H1 (cell line): ENCODE measurements around the gene HS3ST5. TPM values are rescaled to one million over a fixed set of nuclear protein-coding genes. Genes with fewer than 3 reads are reported as not detected.
A peak's percentile ranks its signal among the peaks of the same experiment; 100 is the strongest.

Experiments
- CTCF ChIA-PET: fragments of 300-600 bp; sonication (Branson Sonifier 250); formaldehyde crosslinking; loops from one replicate; lab custom pipeline; 2021; ENCODE audit not compliant: partially characterized antibody; lab: Charles Lee
- POLR2A ChIA-PET: fragments of 300-600 bp; sonication (Branson Sonifier 250); formaldehyde crosslinking; loops from one replicate; lab custom pipeline; 2021; ENCODE audit warnings: inconsistent platforms; ENCODE audit not compliant: partially characterized antibody; lab: Charles Lee
- DNase-seq, 2 experiments: peaks; one replicate each; pipeline versions ENCODE4 v3.0.0 to v3.0.0-alpha.2; 2010 to 2022; ENCODE audit warnings: low spot score in 2 of 2, low read depth in 1 of 2, mixed read lengths in 1 of 2
- FAIRE-seq: peaks from 2 replicates; lab custom pipeline; 2011; peaks lifted over from hg19 to GRCh38; lab: Jason Lieb, UNC
- H2AFZ ChIP-seq: 2 replicates; pipeline ENCODE4 v1.8.1; 2012; ENCODE audit warnings: low read length, inconsistent platforms
- H2AK5ac ChIP-seq: 2 replicates; pipeline ENCODE4 v1.6.1; 2013; ENCODE audit warnings: low read depth, low read length
- H2BK120ac ChIP-seq: replicated peaks from 2 replicates; pipeline ENCODE3; 2013; ENCODE audit warnings: low read depth, low read length, inconsistent platforms
- H2BK12ac ChIP-seq: 2 replicates; pipeline ENCODE4 v1.6.1; 2013; ENCODE audit warnings: low read depth, low read length
- H2BK15ac ChIP-seq: 2 replicates; pipeline ENCODE4 v1.6.1; 2013; ENCODE audit warnings: low read length
- H2BK20ac ChIP-seq: 2 replicates; pipeline ENCODE4 v1.6.1; 2013; ENCODE audit warnings: low read length
- H2BK5ac ChIP-seq: 2 replicates; pipeline ENCODE4 v1.6.1; 2013; ENCODE audit warnings: low read depth, low read length
- H3K14ac ChIP-seq: 2 replicates; pipeline ENCODE4 v1.6.1; 2013; ENCODE audit warnings: inconsistent platforms; ENCODE audit not compliant: insufficient read length
- H3K18ac ChIP-seq: 2 replicates; pipeline ENCODE4 v1.6.1; 2013; ENCODE audit warnings: low read length; ENCODE audit errors: extremely low read depth
- H3K23ac ChIP-seq: 2 replicates; pipeline ENCODE4 v1.6.1; 2013; ENCODE audit warnings: inconsistent platforms; ENCODE audit not compliant: insufficient read length
- H3K23me2 ChIP-seq: 2 replicates; pipeline ENCODE4 v1.6.1; 2013; ENCODE audit warnings: low read depth, low read length
- H3K27ac ChIP-seq: 2 replicates; pipeline ENCODE4 v1.6.1; 2011; ENCODE audit warnings: low read depth, low read length, inconsistent platforms
- H3K27me3 ChIP-seq, 4 experiments: replicated peaks in 1 of 4; 1 replicate in 1 of 4; 2 replicates in 3 of 4; pipeline versions ENCODE4 v1.6.1 to v1.8.1; 2011 to 2013; ENCODE audit warnings: low read length in 3 of 4, mild to moderate bottlenecking in 3 of 4, inconsistent platforms in 2 of 4, mixed read lengths in 2 of 4, moderate library complexity in 1 of 4; ENCODE audit not compliant: control insufficient read depth in 3 of 4, insufficient read depth in 3 of 4; ENCODE audit errors: extremely low read depth in 1 of 4
- H3K36me3 ChIP-seq, 4 experiments: 2 replicates each; pipeline versions ENCODE4 v1.6.1 to v1.8.1; 2011 to 2013; ENCODE audit warnings: mild to moderate bottlenecking in 4 of 4, low read length in 3 of 4, moderate library complexity in 2 of 4, control low read depth in 1 of 4, inconsistent platforms in 1 of 4; ENCODE audit not compliant: insufficient read depth in 4 of 4, control insufficient read depth in 2 of 4
- H3K4ac ChIP-seq: replicated peaks from 2 replicates; pipeline ENCODE3; 2013; ENCODE audit warnings: low read length, low read depth, mixed read lengths, inconsistent platforms; ENCODE audit not compliant: insufficient read length
- H3K4me1 ChIP-seq, 4 experiments: replicated peaks in 1 of 4; 1 replicate in 1 of 4; 2 replicates in 3 of 4; pipeline versions ENCODE4 v1.6.1 to v1.8.1; 2011 to 2013; ENCODE audit warnings: low read length in 3 of 4, inconsistent platforms in 2 of 4, mixed read lengths in 1 of 4; ENCODE audit not compliant: insufficient read depth in 4 of 4, control insufficient read depth in 3 of 4
- H3K4me2 ChIP-seq, 2 experiments: 2 replicates each; pipeline versions ENCODE4 v1.6.1 to v1.8.1; 2011 to 2013; ENCODE audit warnings: low read depth in 2 of 2, low read length in 2 of 2, control low read depth in 1 of 2, inconsistent platforms in 1 of 2, mild to moderate bottlenecking in 1 of 2; ENCODE audit not compliant: insufficient read depth in 1 of 2
- H3K4me3 ChIP-seq, 4 experiments: fragments of 200-600, 300-600 bp in 1 of 4; sonication (generic), shearing (Covaris generic), sonication (Bioruptor Twin) in 1 of 4; 2 replicates each; pipeline versions ENCODE4 v1.5.1 to v1.8.1; 2011 to 2016; ENCODE audit warnings: low read length in 4 of 4, low read depth in 3 of 4, control low read depth in 2 of 4, inconsistent platforms in 2 of 4, mild to moderate bottlenecking in 2 of 4, mixed read lengths in 1 of 4, moderate library complexity in 1 of 4; ENCODE audit not compliant: insufficient read depth in 2 of 4; ENCODE audit errors: extremely low read depth in 1 of 4
- H3K56ac ChIP-seq: replicated peaks from 2 replicates; pipeline ENCODE3; 2013; ENCODE audit warnings: low read depth, mild to moderate bottlenecking, mixed read lengths, low read length, inconsistent platforms; ENCODE audit not compliant: insufficient read length
- H3K79me1 ChIP-seq: 2 replicates; pipeline ENCODE4 v1.6.1; 2013; ENCODE audit warnings: low read depth, low read length, control low read depth
- H3K79me2 ChIP-seq, 2 experiments: 2 replicates each; pipeline versions ENCODE4 v1.6.1 to v1.8.1; 2012 to 2013; ENCODE audit warnings: low read length in 2 of 2, mild to moderate bottlenecking in 2 of 2, inconsistent platforms in 1 of 2; ENCODE audit not compliant: insufficient read depth in 2 of 2, control insufficient read depth in 1 of 2
- H3K9ac ChIP-seq, 4 experiments: replicated peaks in 1 of 4; 1 replicate in 1 of 4; 2 replicates in 3 of 4; pipeline versions ENCODE4 v1.6.1 to v1.8.1; 2011 to 2013; ENCODE audit warnings: low read depth in 3 of 4, low read length in 3 of 4, control low read depth in 2 of 4, mild to moderate bottlenecking in 2 of 4, moderate library complexity in 2 of 4, inconsistent platforms in 1 of 4; ENCODE audit errors: extremely low read depth in 1 of 4
- H3K9me3 ChIP-seq, 2 experiments: 2 replicates each; pipeline versions ENCODE4 v1.6.1 to v1.8.1; 2012 to 2013; ENCODE audit warnings: mild to moderate bottlenecking in 2 of 2, moderate library complexity in 2 of 2, control low read depth in 1 of 2, inconsistent platforms in 1 of 2, low read depth in 1 of 2, low read length in 1 of 2, mixed read lengths in 1 of 2; ENCODE audit not compliant: insufficient read depth in 2 of 2
- H4K20me1 ChIP-seq, 2 experiments: replicated peaks in 1 of 2; 2 replicates each; pipeline versions ENCODE3 to v1.8.1; 2011 to 2013; ENCODE audit warnings: inconsistent platforms in 2 of 2, low read length in 2 of 2, mild to moderate bottlenecking in 1 of 2; ENCODE audit not compliant: insufficient read depth in 2 of 2, control insufficient read depth in 1 of 2
- H4K5ac ChIP-seq: 2 replicates; pipeline ENCODE4 v1.6.1; 2013; ENCODE audit warnings: low read length, low read depth, mixed read lengths, inconsistent platforms; ENCODE audit not compliant: insufficient read length
- H4K8ac ChIP-seq: 2 replicates; pipeline ENCODE4 v1.8.0; 2013; ENCODE audit warnings: mild to moderate bottlenecking, moderate library complexity, low read length, inconsistent platforms; ENCODE audit not compliant: insufficient read depth; ENCODE audit errors: extremely low read depth
- H4K91ac ChIP-seq: replicated peaks from 2 replicates; pipeline ENCODE3; 2013; ENCODE audit warnings: low read length, mixed read lengths, inconsistent platforms; ENCODE audit not compliant: insufficient read length
- MAFK ChIP-seq: IDR thresholded peaks from 2 replicates; pipeline ENCODE4 v1.6.1; 2012; ENCODE audit warnings: low read depth, mild to moderate bottlenecking, improper control_type of control experiment, low read length
- POU5F1 ChIP-seq: IDR thresholded peaks from 2 replicates; pipeline ENCODE4 v1.6.1; 2011; ENCODE audit warnings: low read depth, mild to moderate bottlenecking, low read length, moderate library complexity
- SP4 ChIP-seq: IDR thresholded peaks from 2 replicates; pipeline ENCODE4 v1.6.1; 2012; ENCODE audit warnings: low read length, inconsistent platforms
- SUZ12 ChIP-seq: fragments of 200-600 bp; sonication (generic); IDR thresholded peaks from 2 replicates; pipeline ENCODE4 v1.6.1; 2012; ENCODE audit warnings: mild to moderate bottlenecking, inconsistent platforms, low read length, moderate library complexity, mixed read lengths
- TAF7 ChIP-seq: optimal IDR thresholded peaks from 2 replicates; pipeline ENCODE3; 2011; ENCODE audit warnings: low read depth, mild to moderate bottlenecking, inconsistent platforms, low read length, moderate library complexity, borderline replicate concordance
- WGBS, 2 experiments: shearing (Covaris generic) in 1 of 2; methylation state at CpG; one replicate each; pipeline versions ENCODE4 v1.1.6 to v1.1.7; 2013 to 2015; ENCODE audit warnings: low lambda C conversion rate in 2 of 2, mixed read lengths in 2 of 2, inconsistent platforms in 1 of 2, low coverage in 1 of 2, missing lambda C conversion rate in 1 of 2; ENCODE audit not compliant: insufficient replicate concordance in 2 of 2, insufficient coverage in 1 of 2, insufficient read length in 1 of 2; ENCODE audit errors: extremely low coverage in 1 of 2, missing lambda C conversion rate in 1 of 2; 5-methylcytosine and 5-hydroxymethylcytosine counted together
- polyA plus RNA-seq, 7 experiments: library from polyadenylated mRNA; depleted of rRNA in 3 of 7; stranded (reverse) in 5 of 7; unstranded in 2 of 7; fragments of >200 nt in 5 of 7; fragments of 200-250 nt in 2 of 7; gene quantifications; 1 replicate in 5 of 7; 2 replicates in 1 of 7; 4 replicates in 1 of 7; pipeline versions ENCODE4 v1.2.1 to v1.2.3, GENCODE V29; 2011 to 2013; ENCODE audit warnings: missing spikeins in 2 of 7, mixed read lengths in 2 of 7
- total RNA-seq: library from RNA; stranded (reverse); fragmentation: NEBNext Ultra II Directional; extraction: Animal tissue kit (Norgen Biotek cat#: 25700); gene quantifications from 2 replicates; pipeline ENCODE4 v1.2.1, GENCODE V29; 2021

Gene HS3ST5
- total and polyA plus RNA-seq, 2 of the 8 experiments (the other 6 are each of a cell fraction or from before 2014, with no cell fraction given), result 1.2 to 9.9 TPM

DNA sequence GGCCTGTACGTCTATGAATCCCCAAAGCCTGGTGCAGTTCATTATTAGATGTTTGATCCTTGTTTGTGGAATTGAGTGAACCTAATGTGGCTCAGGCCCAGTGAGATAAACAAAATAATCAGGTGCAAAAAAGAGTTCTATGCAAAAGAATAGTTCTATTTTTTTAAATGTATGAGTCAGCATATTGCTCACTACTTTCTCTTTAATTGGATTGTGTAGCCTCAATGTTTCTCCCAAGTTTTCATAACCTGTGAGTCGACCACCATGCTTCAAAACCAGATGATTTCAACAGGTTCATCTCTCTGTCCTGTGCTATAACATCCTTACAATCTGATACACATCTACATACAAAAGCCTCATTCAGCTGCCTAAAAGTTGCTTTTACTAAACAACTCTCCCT is 255.3 kb downstream of the HS3ST5 start:
- POLR2A ChIA-PET, result no interaction called here
- H3K4me1 ChIP-seq, result peaks cover 0 to 4% (median 1%) of the 10 kb centered on the region in 4 experiments; a peak in 1 of 7 replicates
- H3K9me3 ChIP-seq, result no peaks in the 10 kb centered on the region
- no peak overlapping the region for H2BK5ac ChIP-seq
- no peak overlapping the region for H2BK20ac ChIP-seq
- no peak overlapping the region for H2BK12ac ChIP-seq
- H3K56ac ChIP-seq, result no peak overlapping the region
- no peak overlapping the region for H2AK5ac ChIP-seq
- H3K27me3 ChIP-seq, result no peaks in the 10 kb centered on the region
- WGBS, 2 experiments, result 95% methylated on average over 2 of the region's 2 CpGs; no CpG with 5 or more reads in 1 of the 2 experiments
- H3K23ac ChIP-seq, result no peak overlapping the region
- H4K8ac ChIP-seq, result no peak overlapping the region
- no peaks in the 10 kb centered on the region for H3K36me3 ChIP-seq
- H3K4ac ChIP-seq, result no peak overlapping the region
- no peak overlapping the region for H2BK15ac ChIP-seq
- H3K9ac ChIP-seq, result no peak overlapping the region
- no peaks in the 10 kb centered on the region for H3K23me2 ChIP-seq
- H3K79me1 ChIP-seq, result no peaks in the 10 kb centered on the region
- no peaks in the 10 kb centered on the region for H4K20me1 ChIP-seq
- no peak overlapping the region for H3K4me3 ChIP-seq
- FAIRE-seq, result no peak
- H3K4me2 ChIP-seq, result no peak overlapping the region
- no peak overlapping the region for H4K91ac ChIP-seq
- no peak overlapping the region for H3K27ac ChIP-seq
- H3K14ac ChIP-seq, result no peak overlapping the region
- CTCF ChIA-PET, result interaction anchor here (1.2 to 2.2 kb wide), 2 partner anchors 9 to 92 kb away, joined by 3 to 10 read pairs; no protein-coding TSS in a partner anchor
- no peak overlapping the region for H2AFZ ChIP-seq
- no peak overlapping the region for H2BK120ac ChIP-seq
- H3K18ac ChIP-seq, result no peak overlapping the region
- no peak for DNase-seq
- TF ChIP-seq SUZ12, result no peak
- TF ChIP-seq TAF7, result no peak
- peak; percentile 56; the same call in 1 of the 2 replicates for TF ChIP-seq MAFK
- no peak for TF ChIP-seq POU5F1
- no peak for TF ChIP-seq SP4
- no peak overlapping the region for H4K5ac ChIP-seq
- no peaks in the 10 kb centered on the region for H3K79me2 ChIP-seq
